Measurements from ENCODE around the gene PAX6.

- no peak for TF ChIP-seq CTCF (IDR thresholded peaks at IDR 0.05)
- TF ChIP-seq POLR2A (IDR thresholded peaks at IDR 0.05): no peak
- TF ChIP-seq POLR2AphosphoS5 (IDR thresholded peaks at IDR 0.05): no peak
Observed at GRCh38 chr11:31856248-31856647, 45.1 kb upstream of the PAX6 start.

Data from breast epithelium (tissue), 3 donors.